Ureter (tissue), 1 donor: ENCODE results near the gene SHISAL2A. TPM values are rescaled to one million over a fixed set of nuclear protein-coding genes. Genes with fewer than 3 reads are reported as not detected.

Source experiments
- DNase-seq: peaks from one replicate; pipeline ENCODE4 v3.0.0-alpha.2; 2020; ENCODE audit warnings: low spot score
- total RNA-seq: library from RNA; stranded (reverse); gene quantifications from one replicate; pipeline ENCODE4 v1.2.4, GENCODE V29; 2023
- donor health status: DM: yes; HTN: yes; CAD: no.

The SHISAL2A gene
- total RNA-seq, 1 donor from 2014 or later: 1.1 TPM

DNA sequence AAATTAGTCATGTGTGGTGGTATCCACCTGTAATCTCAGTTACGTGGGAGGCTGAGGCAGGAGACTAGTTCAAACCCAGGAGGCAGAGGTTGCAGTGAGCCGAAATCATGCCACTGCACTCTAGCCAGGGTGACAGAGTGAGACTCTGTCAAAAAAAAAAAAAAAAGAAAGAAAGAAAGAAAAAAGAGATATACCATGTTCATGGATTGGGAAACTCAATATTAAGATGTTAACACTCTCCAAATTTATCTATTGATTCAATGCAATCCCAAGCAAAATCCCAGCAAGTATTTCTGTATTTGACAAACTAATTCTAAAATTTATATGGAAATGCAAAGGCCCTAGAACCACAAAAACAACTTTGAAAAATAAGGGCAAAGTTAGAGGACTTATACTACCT lies 11.0 kb upstream of the SHISAL2A start:
- DNase-seq: no peak

DNA sequence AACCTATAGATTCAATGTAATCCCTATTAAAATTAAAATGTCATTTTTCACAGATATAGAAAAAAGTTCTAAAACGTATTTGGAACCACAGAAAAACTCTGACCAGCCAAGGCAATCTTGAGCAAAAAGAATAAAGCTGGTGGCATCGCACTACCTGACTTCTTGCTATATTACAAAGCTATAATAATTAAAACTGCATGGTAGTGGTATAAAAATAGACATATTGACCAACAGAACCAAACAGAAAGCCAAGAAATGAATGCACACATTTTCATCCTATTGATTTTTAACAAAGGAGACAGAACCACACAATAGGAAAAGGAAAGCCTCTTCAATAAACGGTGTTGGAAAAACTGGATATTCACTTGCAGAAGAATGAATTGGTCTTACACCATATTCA lies 9.2 kb upstream of the SHISAL2A start:
- DNase-seq: no peak

DNA sequence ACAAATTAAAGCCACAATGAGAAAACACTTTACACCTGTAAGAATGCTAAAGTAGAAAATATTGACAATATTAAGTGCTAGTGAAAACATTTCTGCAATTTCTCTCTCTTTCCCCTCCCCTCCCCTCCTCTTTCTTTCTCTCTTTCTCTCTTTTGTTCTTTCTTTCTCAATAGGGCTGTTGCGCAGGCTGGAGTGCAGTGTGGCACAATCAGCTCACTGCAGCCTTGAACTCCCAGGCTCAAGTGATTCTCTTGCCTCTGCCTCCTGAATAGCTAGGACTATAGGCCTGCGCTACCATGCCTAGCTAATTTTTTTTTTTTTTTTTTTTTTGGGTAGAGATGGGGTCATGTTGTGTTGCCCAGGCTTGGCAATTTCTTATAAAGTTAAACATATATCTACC lies 5.9 kb upstream of the SHISAL2A start:
- DNase-seq: no peak

DNA sequence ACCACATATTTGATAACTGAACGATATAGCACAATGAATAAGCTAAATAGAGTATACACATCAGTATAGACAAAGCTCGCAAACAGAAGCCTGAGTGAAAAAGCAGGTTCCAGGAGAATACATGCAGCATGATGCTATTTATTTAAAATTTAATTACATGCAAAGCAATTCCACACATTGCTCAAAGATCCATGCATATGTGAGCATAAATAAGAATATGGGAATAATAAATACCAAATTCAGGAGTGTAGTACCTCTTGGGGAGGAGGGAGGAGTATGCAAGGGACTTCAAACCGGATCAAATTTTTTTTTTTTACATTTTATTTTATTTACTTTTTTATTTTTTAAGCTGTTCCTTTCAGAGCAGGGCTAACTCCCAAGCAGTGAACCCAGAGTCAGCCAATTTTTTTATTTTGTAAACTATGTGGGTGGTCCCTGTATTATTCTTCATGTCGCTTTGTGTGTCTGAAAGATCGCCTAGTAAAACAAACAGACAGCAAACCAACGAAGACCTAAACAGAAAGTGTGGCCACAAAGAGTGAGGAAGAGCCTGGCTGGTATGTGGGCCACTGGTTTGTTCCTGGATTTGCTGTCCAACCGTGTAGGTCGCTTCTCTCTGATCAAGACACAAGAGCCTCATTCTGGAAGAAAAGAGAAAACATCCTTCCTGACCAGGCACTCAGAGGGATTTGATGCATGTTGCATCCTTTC lies 4.2 kb upstream of the SHISAL2A start:
- no peak for DNase-seq

DNA sequence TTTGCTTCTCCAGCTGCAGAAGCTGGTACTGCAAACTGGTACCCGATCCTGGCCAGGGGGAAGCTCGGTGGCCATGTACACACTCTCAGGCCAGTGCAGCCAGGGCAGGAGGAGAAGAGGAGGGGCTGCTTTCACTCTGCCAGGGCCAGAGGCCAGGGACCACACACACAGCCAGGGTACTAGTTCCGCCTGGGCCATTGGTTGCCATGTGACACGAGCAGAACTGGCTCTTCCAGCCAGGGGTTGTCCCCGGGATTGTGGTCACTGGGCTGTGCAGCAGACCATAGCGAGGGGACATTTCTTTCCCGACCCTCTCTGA lies 3.7 kb upstream of the SHISAL2A start:
- DNase-seq: no peak

DNA sequence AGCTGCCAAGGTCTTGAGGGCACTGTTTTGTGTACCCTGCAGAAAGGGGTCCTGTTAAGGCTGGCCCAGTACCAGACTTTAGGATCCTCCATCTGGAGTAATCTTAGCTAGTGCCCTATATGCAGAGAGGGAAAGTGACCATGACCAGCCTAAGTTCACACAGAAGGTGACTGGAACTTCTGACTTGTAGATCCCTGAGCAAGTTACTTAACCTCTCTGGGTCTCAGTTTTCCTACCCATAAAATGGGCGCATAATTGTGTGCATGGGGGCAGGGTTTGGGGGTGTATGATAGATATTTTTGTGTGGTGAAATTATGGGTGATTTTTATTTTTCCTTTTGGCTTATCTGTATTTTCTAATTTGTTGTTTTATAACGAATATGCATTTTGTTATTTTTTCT lies 3.3 kb upstream of the SHISAL2A start:
- no peak for DNase-seq

DNA sequence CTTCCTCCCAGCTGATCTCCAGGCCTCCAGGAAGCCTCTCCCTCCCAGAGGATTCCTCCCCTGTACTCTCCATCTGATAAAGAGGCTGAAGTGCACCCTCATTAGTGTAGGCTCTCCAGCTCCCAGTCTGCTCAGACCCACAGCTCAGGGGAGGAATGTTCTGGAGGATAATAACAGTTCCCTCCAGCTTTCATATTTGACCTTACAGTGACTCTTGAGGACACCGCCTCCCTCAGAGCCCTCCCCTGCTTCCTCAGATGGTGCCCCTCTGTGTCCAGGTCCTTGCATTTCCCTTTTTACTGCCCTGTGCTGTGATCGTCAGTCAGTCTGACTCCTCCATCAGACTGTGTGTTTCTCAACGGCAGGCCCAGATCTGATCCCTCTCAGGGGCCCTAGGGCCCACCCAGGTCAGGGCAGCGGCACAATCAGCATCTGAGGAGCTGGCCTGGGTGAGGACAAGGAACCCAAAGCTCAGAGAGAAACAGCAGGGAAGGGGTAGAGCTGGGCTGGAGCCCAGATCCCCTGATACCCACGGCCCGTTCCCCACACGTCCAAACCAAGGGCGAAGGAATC lies 1.1 kb upstream of the SHISAL2A start:
- DNase-seq: no peak

DNA sequence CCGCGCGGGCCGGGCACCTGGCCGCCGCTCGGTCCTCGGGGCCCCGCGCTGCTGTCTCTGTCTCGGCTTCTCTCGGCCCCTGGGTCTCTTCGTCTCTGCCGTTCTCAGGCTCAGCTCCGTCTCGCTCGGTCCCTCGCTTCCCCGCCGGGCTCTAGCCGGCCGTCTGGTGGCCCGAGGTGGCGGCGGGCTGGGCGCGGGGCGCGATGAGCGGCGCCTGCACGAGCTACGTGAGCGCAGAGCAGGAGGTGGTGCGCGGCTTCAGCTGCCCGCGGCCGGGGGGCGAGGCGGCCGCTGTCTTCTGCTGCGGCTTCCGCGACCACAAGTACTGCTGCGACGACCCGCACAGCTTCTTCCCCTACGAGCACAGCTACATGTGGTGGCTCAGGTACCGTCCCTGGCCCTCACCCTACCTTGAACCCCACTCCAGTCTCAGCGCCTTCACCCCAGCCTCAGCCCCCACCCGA lies 355 bp downstream of the SHISAL2A start:
- no peak for DNase-seq

DNA sequence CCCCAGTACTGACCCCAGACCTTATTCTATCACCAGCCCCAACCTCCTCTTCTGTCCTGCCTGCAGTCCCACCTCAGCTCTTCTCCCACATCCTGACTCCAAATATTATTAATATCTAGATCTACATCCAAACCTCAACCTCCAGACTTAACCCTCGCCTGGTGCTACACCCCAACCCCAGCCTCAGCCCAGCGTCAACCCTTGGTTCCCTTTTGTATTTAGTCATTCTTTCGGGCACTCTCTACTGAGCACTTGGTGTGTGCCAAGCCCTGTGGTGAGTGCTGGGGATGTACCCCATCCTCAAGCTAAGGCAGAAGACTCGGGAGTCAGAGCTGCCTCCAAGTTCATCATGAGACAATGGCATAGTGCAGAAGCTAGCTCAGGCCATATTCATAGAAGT lies 1.1 kb downstream of the SHISAL2A start:
- DNase-seq: no peak

DNA sequence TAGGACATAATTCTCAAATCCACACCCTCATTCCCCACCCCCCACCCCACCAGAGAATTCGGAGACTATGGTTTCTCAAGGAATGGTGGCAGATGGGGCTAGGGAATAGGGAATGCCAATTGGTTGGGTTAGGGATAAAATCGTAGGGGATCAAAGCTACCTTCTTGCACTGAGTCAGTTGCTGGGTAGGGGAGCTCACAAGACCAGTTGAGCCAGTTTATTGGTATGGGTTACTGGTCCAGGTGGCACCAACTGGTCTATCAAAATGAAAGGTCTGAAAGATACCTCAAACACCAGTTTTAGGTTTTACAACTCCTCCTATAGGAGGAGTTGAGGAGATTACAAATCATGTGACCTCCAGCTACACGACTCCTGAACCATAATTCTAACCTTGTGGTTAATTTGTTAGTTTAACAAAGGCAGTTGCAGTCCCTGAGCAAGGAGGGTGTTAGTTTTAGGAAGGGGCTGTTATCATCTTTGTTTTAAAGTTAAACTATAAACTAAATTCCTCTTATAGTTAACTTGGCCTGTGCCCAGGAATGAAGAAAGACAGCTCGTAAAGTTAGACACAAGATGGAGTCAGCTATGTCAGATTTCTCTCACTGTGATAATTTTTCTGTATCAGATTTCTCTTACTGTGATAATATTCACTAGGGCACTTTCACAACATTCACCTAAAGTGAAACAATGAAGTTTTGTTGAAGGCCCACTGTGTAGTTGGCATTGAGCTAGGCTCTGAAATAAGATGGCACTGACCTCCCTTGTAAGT lies 2.5 kb downstream of the SHISAL2A start:
- no peak for DNase-seq

DNA sequence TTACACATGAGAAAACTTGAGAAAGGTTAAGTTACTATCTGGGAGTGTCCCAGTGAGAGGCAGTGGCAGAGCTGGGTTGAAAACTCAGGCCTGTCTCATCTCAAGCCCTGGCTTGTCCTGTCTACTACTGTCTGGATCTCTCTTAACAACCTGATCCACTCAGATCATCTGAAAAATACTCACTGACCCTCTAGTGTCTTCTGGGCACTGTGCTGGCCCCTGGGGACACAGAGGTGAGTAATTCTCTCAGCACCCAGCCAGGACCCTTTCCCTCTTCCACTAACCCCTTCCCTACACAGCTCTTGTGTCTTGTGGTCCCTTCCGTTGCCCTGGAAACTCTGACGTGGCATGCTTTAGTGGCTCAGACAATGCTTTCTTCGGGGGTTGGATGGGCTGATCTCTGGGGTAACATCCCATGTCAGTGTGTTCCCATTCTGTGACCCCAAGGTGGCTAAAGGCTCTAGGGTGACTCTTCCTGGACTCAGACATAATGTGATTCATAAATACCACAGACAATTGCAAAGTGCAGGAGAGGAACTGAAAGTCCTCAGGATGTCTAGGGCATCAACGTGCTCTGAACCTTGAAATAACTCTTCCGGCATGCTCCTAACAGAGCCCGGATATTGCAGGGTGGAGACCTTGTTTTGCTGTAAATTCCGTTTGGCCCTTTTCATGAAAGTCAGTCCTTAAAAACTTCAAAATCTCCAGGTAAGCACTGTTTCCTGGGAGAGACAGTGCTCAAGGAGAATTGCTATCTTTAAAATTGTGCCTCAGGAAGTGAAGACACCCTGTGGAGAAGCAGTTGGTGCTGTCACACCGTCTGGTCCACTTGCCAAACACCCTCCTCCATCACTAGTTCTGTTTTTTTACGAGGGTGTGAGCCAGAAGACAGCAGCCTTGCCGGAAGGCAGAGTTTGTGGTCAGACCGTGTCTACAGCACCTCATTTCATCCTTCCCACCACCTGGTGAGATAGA lies 4.0 kb downstream of the SHISAL2A start:
- no peak for DNase-seq

DNA sequence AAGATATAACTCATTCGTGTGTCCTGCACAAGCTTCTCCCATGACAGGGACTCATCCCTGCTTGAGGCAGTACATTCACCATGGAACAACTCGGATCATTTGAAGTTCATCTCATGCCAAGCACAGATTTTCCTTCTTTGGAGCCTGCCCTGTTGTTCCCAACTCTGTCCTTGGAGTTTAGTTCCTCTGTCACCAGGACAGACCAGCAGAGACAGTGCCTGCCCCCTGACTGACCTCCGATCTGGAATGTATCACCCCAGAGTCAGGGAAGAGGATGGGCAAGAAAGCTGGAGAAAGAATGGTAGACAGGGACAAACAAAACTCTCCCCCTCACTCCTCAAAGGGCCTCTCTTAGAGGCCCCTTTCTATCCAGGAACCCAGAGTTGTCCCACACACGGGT lies 5.0 kb downstream of the SHISAL2A start:
- no peak for DNase-seq

DNA sequence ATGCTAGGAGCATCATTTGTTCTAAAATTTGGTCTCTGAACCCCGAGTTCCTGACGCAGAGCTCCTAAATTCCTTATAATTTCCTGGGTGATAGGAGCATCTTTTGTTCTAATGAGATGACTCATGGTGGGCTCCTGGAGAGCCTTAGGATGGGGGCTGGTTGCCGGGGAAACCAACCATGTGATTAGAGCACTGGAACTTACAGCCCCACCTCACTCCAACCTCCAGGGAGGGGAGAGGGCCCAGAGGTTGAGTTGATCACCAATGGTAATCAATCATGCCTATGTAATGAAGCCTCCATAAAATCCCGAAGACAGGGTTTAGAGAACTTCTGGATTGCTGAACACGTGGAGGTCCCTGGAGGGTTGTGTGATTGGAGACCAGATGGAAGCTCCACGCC lies 7.7 kb downstream of the SHISAL2A start:
- DNase-seq: no peak

DNA sequence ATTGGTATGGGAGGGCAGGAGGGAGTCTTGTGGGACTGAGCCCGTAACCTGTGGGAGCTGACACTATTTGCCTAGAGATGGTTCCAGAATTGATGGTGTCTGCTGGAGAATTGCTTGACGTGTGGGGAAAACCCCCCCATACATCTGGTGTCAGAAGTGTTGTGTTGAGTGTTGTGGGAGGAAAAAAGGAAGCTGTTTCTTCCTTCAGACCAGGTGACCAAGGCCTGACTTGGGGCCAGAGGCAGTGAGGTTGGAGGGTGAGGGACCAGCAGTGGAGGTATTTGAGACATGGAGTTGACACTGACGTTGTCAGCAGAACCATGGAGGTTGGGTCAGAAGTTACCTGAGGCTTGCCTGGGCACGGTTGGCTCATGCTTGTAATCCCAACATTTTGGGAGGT lies 8.3 kb downstream of the SHISAL2A start:
- no peak for DNase-seq

DNA sequence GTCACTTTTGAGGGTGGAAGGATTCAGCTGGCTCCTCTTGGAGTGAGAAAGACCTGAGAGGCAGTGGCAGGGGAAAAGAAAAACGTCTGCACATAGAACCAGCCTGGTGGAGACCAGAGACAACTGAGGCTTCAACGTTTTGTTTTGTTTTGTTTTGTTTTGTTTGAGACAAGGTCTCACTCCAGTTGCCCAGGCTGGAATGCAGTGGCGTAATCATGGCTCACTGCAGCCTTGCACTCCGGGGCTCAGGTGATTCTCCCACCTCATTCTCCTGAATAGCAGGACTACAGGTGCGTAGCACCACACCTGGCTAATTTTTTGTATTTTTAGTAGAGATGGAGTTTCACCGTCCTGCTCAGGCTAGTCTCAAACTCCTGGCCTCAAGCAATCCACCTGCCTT lies 12.3 kb downstream of the SHISAL2A start:
- DNase-seq: no peak

DNA sequence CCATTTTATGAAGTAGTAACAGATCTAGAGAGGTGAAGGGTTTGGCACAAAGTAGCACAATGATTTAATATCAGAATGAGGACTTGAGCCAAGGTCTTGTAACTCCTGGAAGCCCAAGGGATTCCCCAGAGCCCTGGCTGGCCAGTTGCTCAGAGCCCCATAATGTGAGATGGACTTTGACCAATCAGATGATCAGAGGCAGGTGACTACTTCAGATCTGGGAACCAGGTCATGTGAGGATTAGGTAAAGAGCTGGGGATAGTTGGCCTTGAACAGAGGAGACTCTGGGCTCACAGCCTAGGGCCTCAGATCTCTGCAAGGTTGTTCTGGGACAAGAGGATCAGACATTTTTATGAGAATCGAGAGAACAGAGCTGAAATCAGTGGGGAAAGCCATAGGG lies 18.9 kb downstream of the SHISAL2A start:
- DNase-seq: no peak

DNA sequence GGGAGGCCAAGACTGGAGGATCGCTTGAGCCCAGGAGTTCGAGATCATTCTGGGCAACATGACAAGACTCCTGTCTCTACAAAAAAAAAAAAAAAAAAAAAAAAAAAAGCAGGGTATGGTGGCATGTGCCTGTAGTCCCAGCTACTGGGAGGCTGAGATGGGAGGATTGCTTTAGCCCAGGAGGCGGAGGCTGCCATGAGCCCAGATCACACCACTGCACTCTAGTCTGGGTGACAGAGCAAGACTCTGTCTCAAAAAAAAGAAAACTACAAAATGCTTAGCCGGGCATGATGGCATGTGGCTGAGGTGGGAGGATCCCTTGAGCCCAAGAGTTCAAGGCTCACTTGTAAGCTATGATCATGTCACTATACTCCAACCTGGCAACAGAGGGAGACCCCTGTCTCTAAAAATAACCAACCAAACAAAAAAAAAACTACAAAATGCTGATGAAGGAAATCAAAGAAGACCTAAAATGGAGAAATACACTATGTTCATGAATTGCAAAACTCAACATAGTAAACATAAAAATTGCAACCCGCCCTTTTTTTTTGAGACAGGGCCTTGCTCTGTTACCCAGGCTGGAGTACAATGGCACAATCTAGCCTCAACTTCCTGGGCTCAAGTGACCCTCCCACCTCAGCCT lies 20.4 kb downstream of the SHISAL2A start:
- no peak for DNase-seq

DNA sequence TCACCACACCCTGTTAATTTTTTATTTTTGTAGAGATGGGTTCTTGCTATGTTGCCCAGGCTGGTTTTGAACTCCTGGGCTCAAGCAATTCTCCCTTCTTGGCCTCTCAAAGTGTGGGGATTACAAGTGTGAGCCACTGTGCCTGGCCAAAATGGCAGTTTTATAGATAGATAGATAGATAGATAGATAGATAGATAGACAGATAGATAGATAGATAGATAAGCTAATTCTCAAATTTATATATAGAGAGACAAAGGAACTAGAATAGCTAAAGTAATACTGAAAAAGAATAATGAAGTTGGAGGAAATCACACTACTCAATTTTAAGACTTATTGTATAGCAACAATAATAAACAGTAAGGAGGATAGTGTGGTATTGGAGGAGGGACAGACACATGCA lies 21.1 kb downstream of the SHISAL2A start:
- no peak for DNase-seq

DNA sequence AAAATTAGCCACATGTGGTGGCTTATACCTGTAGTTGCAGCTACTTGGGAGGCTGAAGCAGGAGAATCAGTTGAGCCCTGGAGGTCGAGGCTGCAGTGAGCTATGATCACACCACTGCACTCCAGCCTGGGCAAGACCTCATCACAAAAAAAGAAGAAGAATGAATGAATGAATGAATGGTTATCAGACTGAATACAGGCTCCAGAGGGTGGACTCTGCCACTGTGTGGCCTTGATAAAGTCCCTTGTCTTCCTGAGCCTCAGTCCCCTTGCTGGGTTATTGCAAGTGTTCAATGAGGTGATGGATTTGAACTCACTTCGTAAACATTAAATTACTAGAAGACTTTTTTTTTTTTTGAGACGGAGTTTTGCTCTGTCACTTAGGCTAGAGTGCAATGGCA lies 24.7 kb downstream of the SHISAL2A start:
- DNase-seq: no peak

DNA sequence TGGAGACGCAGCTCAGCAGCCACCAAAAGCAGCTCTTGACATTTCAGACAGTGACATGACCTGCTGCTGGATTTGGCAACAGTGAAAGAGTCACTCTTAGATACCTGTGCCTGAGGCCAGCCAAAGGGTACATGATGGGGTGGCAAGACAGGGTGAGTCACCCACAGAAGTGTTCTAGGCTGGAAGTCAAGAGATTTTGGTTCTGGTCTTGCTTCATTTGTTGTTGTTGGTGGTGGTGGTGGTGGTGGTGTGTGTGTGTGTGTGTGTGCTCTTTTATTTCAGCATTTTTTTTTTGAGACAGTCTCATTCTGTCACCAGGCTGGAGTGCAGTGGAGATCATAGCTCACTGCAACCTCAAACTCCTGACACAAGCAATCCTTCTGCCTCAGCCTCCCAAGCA lies 25.8 kb downstream of the SHISAL2A start:
- no peak for DNase-seq

DNA sequence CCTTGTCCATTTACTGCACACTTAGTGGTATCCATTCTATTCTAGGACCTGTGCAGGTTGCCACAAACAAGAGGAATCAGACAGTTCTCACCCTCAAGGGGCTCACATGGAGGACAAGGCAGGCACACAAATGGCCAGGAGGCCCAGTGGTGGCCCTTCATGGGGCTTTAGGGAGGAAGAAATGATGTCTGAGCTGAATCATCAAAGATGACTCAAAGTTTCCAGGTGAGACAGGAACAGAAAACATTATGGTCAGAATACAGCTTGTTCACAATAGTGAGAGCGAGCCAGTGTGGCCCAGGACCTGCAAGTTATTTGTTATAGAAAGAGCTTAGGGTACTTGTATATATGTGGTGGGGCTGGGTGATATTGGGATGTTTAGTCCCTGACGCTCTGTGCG lies 26.4 kb downstream of the SHISAL2A start:
- DNase-seq: no peak
